ENCODE measurements around the gene ADAMTS15. TPM values are rescaled to one million over a fixed set of nuclear protein-coding genes. Genes with fewer than 3 reads are reported as not detected.

Gene ADAMTS15
- total and polyA plus RNA-seq, 2 donors (not counting 1 experiment from before 2014, with no cell fraction given): not detected

DNA sequence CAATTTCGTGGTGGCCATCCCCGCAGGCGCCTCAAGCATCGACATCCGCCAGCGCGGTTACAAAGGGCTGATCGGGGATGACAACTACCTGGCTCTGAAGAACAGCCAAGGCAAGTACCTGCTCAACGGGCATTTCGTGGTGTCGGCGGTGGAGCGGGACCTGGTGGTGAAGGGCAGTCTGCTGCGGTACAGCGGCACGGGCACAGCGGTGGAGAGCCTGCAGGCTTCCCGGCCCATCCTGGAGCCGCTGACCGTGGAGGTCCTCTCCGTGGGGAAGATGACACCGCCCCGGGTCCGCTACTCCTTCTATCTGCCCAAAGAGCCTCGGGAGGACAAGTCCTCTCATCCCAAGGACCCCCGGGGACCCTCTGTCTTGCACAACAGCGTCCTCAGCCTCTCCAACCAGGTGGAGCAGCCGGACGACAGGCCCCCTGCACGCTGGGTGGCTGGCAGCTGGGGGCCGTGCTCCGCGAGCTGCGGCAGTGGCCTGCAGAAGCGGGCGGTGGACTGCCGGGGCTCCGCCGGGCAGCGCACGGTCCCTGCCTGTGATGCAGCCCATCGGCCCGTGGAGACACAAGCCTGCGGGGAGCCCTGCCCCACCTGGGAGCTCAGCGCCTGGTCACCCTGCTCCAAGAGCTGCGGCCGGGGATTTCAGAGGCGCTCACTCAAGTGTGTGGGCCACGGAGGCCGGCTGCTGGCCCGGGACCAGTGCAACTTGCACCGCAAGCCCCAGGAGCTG is 24.8 kb downstream of the ADAMTS15 start:
- Mint-ChIP-seq H3K9me3 (ENCODE audit: insufficient read depth) (no peaks in the 10 kb centered on the region), H3K27ac (no peak overlapping the region), H3K4me3 (no peak overlapping the region), H3K4me1 (no peaks in the 10 kb centered on the region), H3K27me3 (peaks cover 9% of the 10 kb centered on the region)
- Histone ChIP-seq H3K4me1 (ENCODE audit: control insufficient read depth in 2 of 2, insufficient read depth in 2 of 2, low read length in 2 of 2) (no peaks in the 10 kb centered on the region), H3K9me3 (ENCODE audit: control extremely low read depth in 1 of 3, control insufficient read depth in 2 of 3, insufficient read depth in 1 of 3, low read length in 2 of 3) (no peaks in the 10 kb centered on the region), H3K9ac (ENCODE audit: low read length) (no peak overlapping the region), H2AFZ (ENCODE audit: insufficient read depth, low read depth, low read length, poor library complexity, severe bottlenecking) (no peak overlapping the region), H4K20me1 (ENCODE audit: control insufficient read depth, insufficient read depth, low read length, poor library complexity, severe bottlenecking) (no peaks in the 10 kb centered on the region), H3K36me3 (replicated peaks in 1 of 2; ENCODE audit: control extremely low read depth in 1 of 2, control insufficient read depth in 1 of 2, extremely low read depth in 1 of 2, insufficient read depth in 2 of 2, low read length in 1 of 2) (no peaks in the 10 kb centered on the region), H3K4me3 (ENCODE audit: control extremely low read depth in 1 of 5, extremely low read depth in 1 of 5, insufficient read depth in 1 of 5, low read depth in 2 of 5, low read length in 4 of 5) (no peak overlapping the region), H3K27ac (ENCODE audit: low read length in 2 of 2) (no peak overlapping the region), H3K79me2 (ENCODE audit: control insufficient read depth, insufficient read depth, low read length) (no peaks in the 10 kb centered on the region), H3K27me3 (replicated peaks in 1 of 4; ENCODE audit: control extremely low read depth in 1 of 4, control insufficient read depth in 3 of 4, insufficient read depth in 4 of 4, low read length in 3 of 4) (no peaks in the 10 kb centered on the region), H3K4me2 (replicated peaks; ENCODE audit: low read depth, low read length, poor library complexity, severe bottlenecking) (no peak overlapping the region)
- CTCF ChIA-PET: no interaction called here
- intact Hi-C loops (cut with micrococcal nuclease): no loop called here
- POLR2A ChIA-PET: no interaction called here
- whole genome bisulfite sequencing (ENCODE audit: insufficient coverage): 94% methylated on average over 52 of the region's 52 CpGs
- ATAC-seq (ENCODE audit: low read depth) (no peak), DNase-seq (no peak)
- TF ChIP-seq, protein P1, sequence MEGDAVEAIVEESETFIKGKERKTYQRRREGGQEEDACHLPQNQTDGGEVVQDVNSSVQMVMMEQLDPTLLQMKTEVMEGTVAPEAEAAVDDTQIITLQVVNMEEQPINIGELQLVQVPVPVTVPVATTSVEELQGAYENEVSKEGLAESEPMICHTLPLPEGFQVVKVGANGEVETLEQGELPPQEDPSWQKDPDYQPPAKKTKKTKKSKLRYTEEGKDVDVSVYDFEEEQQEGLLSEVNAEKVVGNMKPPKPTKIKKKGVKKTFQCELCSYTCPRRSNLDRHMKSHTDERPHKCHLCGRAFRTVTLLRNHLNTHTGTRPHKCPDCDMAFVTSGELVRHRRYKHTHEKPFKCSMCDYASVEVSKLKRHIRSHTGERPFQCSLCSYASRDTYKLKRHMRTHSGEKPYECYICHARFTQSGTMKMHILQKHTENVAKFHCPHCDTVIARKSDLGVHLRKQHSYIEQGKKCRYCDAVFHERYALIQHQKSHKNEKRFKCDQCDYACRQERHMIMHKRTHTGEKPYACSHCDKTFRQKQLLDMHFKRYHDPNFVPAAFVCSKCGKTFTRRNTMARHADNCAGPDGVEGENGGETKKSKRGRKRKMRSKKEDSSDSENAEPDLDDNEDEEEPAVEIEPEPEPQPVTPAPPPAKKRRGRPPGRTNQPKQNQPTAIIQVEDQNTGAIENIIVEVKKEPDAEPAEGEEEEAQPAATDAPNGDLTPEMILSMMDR (IDR thresholded peaks at IDR 0.05): no peak
- no peak for TF ChIP-seq EZH2 (IDR thresholded peaks at IDR 0.05; ENCODE audit: borderline replicate concordance, insufficient read depth, low read depth, low read length, poor library complexity, severe bottlenecking)

- Mint-ChIP-seq H3K27ac (no peak overlapping the region), H3K4me3 (no peak overlapping the region), H3K27me3 (peaks cover 8% of the 10 kb centered on the region), H3K9me3 (ENCODE audit: insufficient read depth) (no peaks in the 10 kb centered on the region), H3K4me1 (no peaks in the 10 kb centered on the region)
- TF ChIP-seq, protein P1 (IDR thresholded peaks at IDR 0.05): no peak
- TF ChIP-seq EZH2 (IDR thresholded peaks at IDR 0.05; ENCODE audit: borderline replicate concordance, insufficient read depth, low read depth, low read length, poor library complexity, severe bottlenecking): no peak
- no peak overlapping the region for H2AFZ ChIP-seq (ENCODE audit: insufficient read depth, low read depth, low read length, poor library complexity, severe bottlenecking)
- no peaks in the 10 kb centered on the region for H3K4me1 ChIP-seq (ENCODE audit: control insufficient read depth in 2 of 2, insufficient read depth in 2 of 2, low read length in 2 of 2)
- no peaks in the 10 kb centered on the region for H4K20me1 ChIP-seq (ENCODE audit: control insufficient read depth, insufficient read depth, low read length, poor library complexity, severe bottlenecking)
- no peaks in the 10 kb centered on the region for H3K9me3 ChIP-seq (ENCODE audit: control extremely low read depth in 1 of 3, control insufficient read depth in 2 of 3, insufficient read depth in 1 of 3, low read length in 2 of 3)
- intact Hi-C loops (cut with micrococcal nuclease): no loop called here
- no peaks in the 10 kb centered on the region for H3K36me3 ChIP-seq (replicated peaks in 1 of 2; ENCODE audit: control extremely low read depth in 1 of 2, control insufficient read depth in 1 of 2, extremely low read depth in 1 of 2, insufficient read depth in 2 of 2, low read length in 1 of 2)
- H3K4me2 ChIP-seq (replicated peaks; ENCODE audit: low read depth, low read length, poor library complexity, severe bottlenecking): no peak overlapping the region
- no peak overlapping the region for H3K4me3 ChIP-seq (ENCODE audit: control extremely low read depth in 1 of 5, extremely low read depth in 1 of 5, insufficient read depth in 1 of 5, low read depth in 2 of 5, low read length in 4 of 5)
- H3K79me2 ChIP-seq (ENCODE audit: control insufficient read depth, insufficient read depth, low read length): no peaks in the 10 kb centered on the region
- H3K9ac ChIP-seq (ENCODE audit: low read length): no peak overlapping the region
- H3K27ac ChIP-seq (ENCODE audit: low read length in 2 of 2): no peak overlapping the region
- POLR2A ChIA-PET: no interaction called here
- DNase-seq (no peak), ATAC-seq (ENCODE audit: low read depth) (no peak)
- no peaks in the 10 kb centered on the region for H3K27me3 ChIP-seq (replicated peaks in 1 of 4; ENCODE audit: control extremely low read depth in 1 of 4, control insufficient read depth in 3 of 4, insufficient read depth in 4 of 4, low read length in 3 of 4)
- 90% methylated on average over 21 of the region's 21 CpGs for WGBS (ENCODE audit: insufficient coverage)
- CTCF ChIA-PET: no interaction called here
Observed at GRCh38 chr11:130473795-130474377, 25.4 kb downstream of the ADAMTS15 start.

Data from B cell (primary cell).